Measurements from ENCODE around the gene TNFRSF13B.
"Not testable (repeated sequence)": the region's sequence is repeated elsewhere in the genome, so short reads cannot be mapped to it uniquely, and the experiment has no call there.

Gene TNFRSF13B

GRCh38 chr17:16971458-16972338, at the start of gene TNFRSF13B:
Gene TNFRSF13B (minus strand): TSS chr17:16972118. CDS start chr17:16972075, 43 bp downstream.
- no peak for DNase-seq

- DNase-seq = no peak
These were observed 49.4 kb upstream of the TNFRSF13B start for GRCh38 chr17:17021194-17021863.

- DNase-seq = no peak
These were observed 48.9 kb upstream of the TNFRSF13B start for GRCh38 chr17:17020821-17021193.

GRCh38 chr17:17019891-17020456, 48.1 kb upstream of the TNFRSF13B start:
- DNase-seq = no peak

GRCh38 chr17:17019430-17019762, 47.5 kb upstream of the TNFRSF13B start:
- DNase-seq = no peak

GRCh38 chr17:17018612-17019429, 46.9 kb upstream of the TNFRSF13B start:
- DNase-seq = no peak

GRCh38 chr17:17018021-17018441, 46.1 kb upstream of the TNFRSF13B start:
- DNase-seq = no peak

GRCh38 chr17:17017343-17018014, 45.6 kb upstream of the TNFRSF13B start:
- no peak for DNase-seq

GRCh38 chr17:17016199-17017197, 44.6 kb upstream of the TNFRSF13B start:
- not testable (repeated sequence) for DNase-seq

GRCh38 chr17:17015230-17015629, 43.3 kb upstream of the TNFRSF13B start:
- no peak for DNase-seq

GRCh38 chr17:17014748-17015124, 42.8 kb upstream of the TNFRSF13B start:
- not testable (repeated sequence) for DNase-seq

GRCh38 chr17:17013828-17014747, 42.2 kb upstream of the TNFRSF13B start:
- not testable (repeated sequence) for DNase-seq

- not testable (repeated sequence) for DNase-seq
These were observed 39.4 kb upstream of the TNFRSF13B start for GRCh38 chr17:17011043-17011907.

GRCh38 chr17:17010545-17011034, 38.7 kb upstream of the TNFRSF13B start:
- DNase-seq = not testable (repeated sequence)

GRCh38 chr17:17009972-17010371, 38.1 kb upstream of the TNFRSF13B start:
- not testable (repeated sequence) for DNase-seq

GRCh38 chr17:17008621-17009397, 36.9 kb upstream of the TNFRSF13B start:
- not testable (repeated sequence) for DNase-seq

- DNase-seq = peak; percentile 70
These were observed 36.0 kb upstream of the TNFRSF13B start for GRCh38 chr17:17007891-17008290.
